ENCODE data around the gene FAM163A. TPM values are rescaled to one million over a fixed set of nuclear protein-coding genes. Genes with fewer than 3 reads are reported as not detected.

FAM163A gene
- total RNA-seq, 1 experiment from 2014 or later = not detected

- no peaks in the 10 kb centered on the region for H4K20me1 ChIP-seq (ENCODE audit: insufficient read depth)
- H3K4me3 ChIP-seq (replicated peaks in 1 of 2; ENCODE audit: low read depth in 1 of 2, low read length in 2 of 2) = no peak overlapping the region
- TF ChIP-seq, protein P1, sequence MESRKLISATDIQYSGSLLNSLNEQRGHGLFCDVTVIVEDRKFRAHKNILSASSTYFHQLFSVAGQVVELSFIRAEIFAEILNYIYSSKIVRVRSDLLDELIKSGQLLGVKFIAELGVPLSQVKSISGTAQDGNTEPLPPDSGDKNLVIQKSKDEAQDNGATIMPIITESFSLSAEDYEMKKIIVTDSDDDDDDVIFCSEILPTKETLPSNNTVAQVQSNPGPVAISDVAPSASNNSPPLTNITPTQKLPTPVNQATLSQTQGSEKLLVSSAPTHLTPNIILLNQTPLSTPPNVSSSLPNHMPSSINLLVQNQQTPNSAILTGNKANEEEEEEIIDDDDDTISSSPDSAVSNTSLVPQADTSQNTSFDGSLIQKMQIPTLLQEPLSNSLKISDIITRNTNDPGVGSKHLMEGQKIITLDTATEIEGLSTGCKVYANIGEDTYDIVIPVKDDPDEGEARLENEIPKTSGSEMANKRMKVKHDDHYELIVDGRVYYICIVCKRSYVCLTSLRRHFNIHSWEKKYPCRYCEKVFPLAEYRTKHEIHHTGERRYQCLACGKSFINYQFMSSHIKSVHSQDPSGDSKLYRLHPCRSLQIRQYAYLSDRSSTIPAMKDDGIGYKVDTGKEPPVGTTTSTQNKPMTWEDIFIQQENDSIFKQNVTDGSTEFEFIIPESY (IDR thresholded peaks at IDR 0.05; ENCODE audit: extremely low read depth, insufficient replicate concordance, low read length) = no peak
- no peak for TF ChIP-seq TCF7L2 (IDR thresholded peaks at IDR 0.05; ENCODE audit: borderline replicate concordance, extremely low read depth, insufficient read depth, insufficient read length)
- TF ChIP-seq POLR2A (IDR thresholded peaks at IDR 0.05; ENCODE audit: borderline replicate concordance, extremely low read depth, insufficient read depth, insufficient read length) = no peak
- no peak for TF ChIP-seq SP1 (IDR thresholded peaks at IDR 0.05; ENCODE audit: low read depth)
- no peak for TF ChIP-seq EZH2 (IDR thresholded peaks at IDR 0.05)
- TF ChIP-seq EGR1 (IDR thresholded peaks at IDR 0.05; ENCODE audit: low read depth) = no peak
- TF ChIP-seq YY1 (IDR thresholded peaks at IDR 0.05; ENCODE audit: extremely low read depth, insufficient replicate concordance, low read depth, low read length) = no peak
- no peak for TF ChIP-seq CEBPB (IDR thresholded peaks at IDR 0.05; ENCODE audit: low read depth)
- no peak for TF ChIP-seq JUND (IDR thresholded peaks at IDR 0.05)
- TF ChIP-seq ZNF274 (IDR thresholded peaks at IDR 0.05; ENCODE audit: low read depth, low read length) = no peak
- TF ChIP-seq CBX3 (IDR thresholded peaks at IDR 0.05; ENCODE audit: low read depth) = no peak
- TF ChIP-seq, protein P2, sequence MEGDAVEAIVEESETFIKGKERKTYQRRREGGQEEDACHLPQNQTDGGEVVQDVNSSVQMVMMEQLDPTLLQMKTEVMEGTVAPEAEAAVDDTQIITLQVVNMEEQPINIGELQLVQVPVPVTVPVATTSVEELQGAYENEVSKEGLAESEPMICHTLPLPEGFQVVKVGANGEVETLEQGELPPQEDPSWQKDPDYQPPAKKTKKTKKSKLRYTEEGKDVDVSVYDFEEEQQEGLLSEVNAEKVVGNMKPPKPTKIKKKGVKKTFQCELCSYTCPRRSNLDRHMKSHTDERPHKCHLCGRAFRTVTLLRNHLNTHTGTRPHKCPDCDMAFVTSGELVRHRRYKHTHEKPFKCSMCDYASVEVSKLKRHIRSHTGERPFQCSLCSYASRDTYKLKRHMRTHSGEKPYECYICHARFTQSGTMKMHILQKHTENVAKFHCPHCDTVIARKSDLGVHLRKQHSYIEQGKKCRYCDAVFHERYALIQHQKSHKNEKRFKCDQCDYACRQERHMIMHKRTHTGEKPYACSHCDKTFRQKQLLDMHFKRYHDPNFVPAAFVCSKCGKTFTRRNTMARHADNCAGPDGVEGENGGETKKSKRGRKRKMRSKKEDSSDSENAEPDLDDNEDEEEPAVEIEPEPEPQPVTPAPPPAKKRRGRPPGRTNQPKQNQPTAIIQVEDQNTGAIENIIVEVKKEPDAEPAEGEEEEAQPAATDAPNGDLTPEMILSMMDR (IDR thresholded peaks at IDR 0.05 in 2 of 3, conservative IDR thresholded peaks at IDR 0.05 in 1 of 3; ENCODE audit: borderline replicate concordance in 1 of 3, insufficient read depth in 1 of 3, low read depth in 2 of 3, low read length in 2 of 3) = no peak
- no peak for TF ChIP-seq POLR2AphosphoS5 (IDR thresholded peaks at IDR 0.05; ENCODE audit: low read depth, low read length)
- TF ChIP-seq RAD21 (IDR thresholded peaks at IDR 0.05; ENCODE audit: low read depth) = no peak
- TF ChIP-seq, protein P3, sequence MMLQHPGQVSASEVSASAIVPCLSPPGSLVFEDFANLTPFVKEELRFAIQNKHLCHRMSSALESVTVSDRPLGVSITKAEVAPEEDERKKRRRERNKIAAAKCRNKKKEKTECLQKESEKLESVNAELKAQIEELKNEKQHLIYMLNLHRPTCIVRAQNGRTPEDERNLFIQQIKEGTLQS (IDR thresholded peaks at IDR 0.05) = no peak
- no peak for TF ChIP-seq ZFX (IDR thresholded peaks at IDR 0.05)
- intact Hi-C loops (cut with micrococcal nuclease) = no loop called here
- H3K4me2 ChIP-seq (ENCODE audit: low read length) = no peak overlapping the region
- no TSS peak for BruUV-seq (replicated peaks)
- no peaks in the 10 kb centered on the region for H3K9me2 ChIP-seq (ENCODE audit: insufficient read depth)
- no peaks in the 10 kb centered on the region for H3K36me3 ChIP-seq (ENCODE audit: control insufficient read depth in 1 of 2, insufficient read depth in 2 of 2, low read length in 2 of 2)
- CTCF ChIA-PET = interaction anchor here (2.1 kb wide), 1 partner anchor 12 kb away, joined by 10 read pairs; no protein-coding TSS in a partner anchor
- H3K27ac ChIP-seq (ENCODE audit: low read depth, low read length) = no peak overlapping the region
- H3K9ac ChIP-seq (ENCODE audit: low read length) = no peak overlapping the region
- no peaks in the 10 kb centered on the region for H3K79me2 ChIP-seq (ENCODE audit: insufficient read depth, low read length)
- H3K4me1 ChIP-seq (ENCODE audit: control insufficient read depth in 1 of 2, insufficient read depth in 2 of 2, low read length in 2 of 2) = peaks cover 0 to 7% of the 10 kb centered on the region in 2 experiments; a peak in 2 of 4 replicates
- DNase-seq (ENCODE audit: low read depth, low spot score) = no peak
- H2AFZ ChIP-seq (ENCODE audit: low read depth, low read length, poor library complexity, severe bottlenecking) = no peak overlapping the region
- ATAC-seq = no peak
- POLR2A ChIA-PET = no interaction called here
- RAD21 ChIA-PET (ENCODE audit: low non-redundant PET in 1 of 2, low total read pairs in 2 of 2, uncharacterized antibody in 2 of 2, unreplicated experiment in 2 of 2) = no interaction called here
- 0 out of 2 replicates have a peak, but pooled peaks cover 4% of the 10 kb centered on the region for H3K27me3 ChIP-seq (ENCODE audit: insufficient read depth, low read length)
- no peaks in the 10 kb centered on the region for H3K9me3 ChIP-seq (ENCODE audit: control insufficient read depth in 1 of 2, insufficient read depth in 1 of 2, low read depth in 1 of 2, low read length in 2 of 2)
These were observed 60.0 kb downstream of the FAM163A start for GRCh38 chr1:179803104-179803503.
